Ishikawa (cell line): ENCODE measurements around the gene MIER2.

ENCODE experiments used
- CEBPB ChIP-seq: IDR thresholded peaks from 2 replicates; pipeline ENCODE4 v1.6.1; 2012
- CREB1 ChIP-seq: IDR thresholded peaks from 2 replicates; pipeline ENCODE4 v1.6.1; 2012; ENCODE audit warnings: low read depth
- EGR1 ChIP-seq: IDR thresholded peaks from 2 replicates; pipeline ENCODE4 v1.6.1; 2012
- EP300 ChIP-seq: IDR thresholded peaks from 2 replicates; pipeline ENCODE4 v1.6.1; 2012; ENCODE audit warnings: borderline replicate concordance
- FOXM1 ChIP-seq: IDR thresholded peaks from 2 replicates; pipeline ENCODE4 v1.6.1; 2012; ENCODE audit warnings: low read depth, borderline replicate concordance
- MAX ChIP-seq: IDR thresholded peaks from 2 replicates; pipeline ENCODE4 v1.6.1; 2012
- NFIC ChIP-seq: IDR thresholded peaks from 2 replicates; pipeline ENCODE4 v1.6.1; 2012
- RAD21 ChIP-seq: IDR thresholded peaks from 2 replicates; pipeline ENCODE4 v1.6.1; 2012; ENCODE audit warnings: low read depth
- REST ChIP-seq: IDR thresholded peaks from 2 replicates; pipeline ENCODE4 v1.6.1; 2012; ENCODE audit warnings: low read depth, mild to moderate bottlenecking
- TAF1 ChIP-seq: IDR thresholded peaks from 2 replicates; pipeline ENCODE4 v1.6.1; 2012; ENCODE audit warnings: low read depth, mild to moderate bottlenecking
- TCF12 ChIP-seq: IDR thresholded peaks from 2 replicates; pipeline ENCODE4 v1.6.1; 2012; ENCODE audit warnings: low read depth
- TEAD4 ChIP-seq: IDR thresholded peaks from 2 replicates; pipeline ENCODE4 v1.6.1; 2012
- USF1 ChIP-seq: IDR thresholded peaks from 2 replicates; pipeline ENCODE4 v1.6.1; 2012
- YY1 ChIP-seq: IDR thresholded peaks from 2 replicates; pipeline ENCODE4 v1.6.1; 2012; ENCODE audit warnings: low read depth
- ZBTB7A ChIP-seq: IDR thresholded peaks from 2 replicates; pipeline ENCODE4 v1.6.1; 2012; ENCODE audit warnings: low read depth

MIER2 gene

GRCh38 chr19:291561-292280 lies 52.9 kb downstream of the MIER2 start:
- TF ChIP-seq MAX, result peak; percentile 25; the same call in 1 of the 2 replicates
- no peak for TF ChIP-seq TAF1
- no peak for TF ChIP-seq CEBPB
- no peak for TF ChIP-seq YY1
- TF ChIP-seq ZBTB7A, result 0 out of 2 replicates have a peak, but pooled peaks have one; percentile 19

GRCh38 chr19:291006-291521 lies 53.5 kb downstream of the MIER2 start, which contains the start of gene PLPP2:
Gene PLPP2 (minus strand): TSS chr19:291403. CDS start chr19:291336, 67 bp downstream.
- TF ChIP-seq USF1 (peak; percentile 95), ZBTB7A (peak; percentile 48; the same call in 1 of the 2 replicates), MAX (peak; percentile 76; the same call in 1 of the 2 replicates), CEBPB (no peak), FOXM1 (no peak)

GRCh38 chr19:290372-291005 lies 54.1 kb downstream of the MIER2 start:
- TF ChIP-seq NFIC (peak; percentile 50), TAF1 (no peak; the same call in 1 of the 2 replicates), FOXM1 (peak; percentile 65), RAD21 (no peak), USF1 (peak; percentile 13; the same call in 1 of the 2 replicates), CREB1 (no peak), EGR1 (no peak), MAX (no peak; the same call in 1 of the 2 replicates), CEBPB (no peak), TCF12 (peak; percentile 91), YY1 (0 out of 2 replicates have a peak, but pooled peaks have one; percentile 49), EP300 (peak; percentile 82), ZBTB7A (peak; percentile 54), REST (no peak), TEAD4 (peak; percentile 88)

- TF ChIP-seq TAF1, result peak; percentile 18; the same call in 1 of the 2 replicates
- no peak for TF ChIP-seq ZBTB7A
- 0 out of 2 replicates have a peak, but pooled peaks have one; percentile 34 for TF ChIP-seq USF1
- no peak for TF ChIP-seq TEAD4
- TF ChIP-seq MAX, result 0 out of 2 replicates have a peak, but pooled peaks have one; percentile 6
- no peak for TF ChIP-seq NFIC
- TF ChIP-seq RAD21, result no peak
- no peak for TF ChIP-seq EGR1
Measured at GRCh38 chr19:289651-290371, 54.8 kb downstream of the MIER2 start.

GRCh38 chr19:288911-289310 lies 55.7 kb downstream of the MIER2 start:
- TF ChIP-seq EGR1 (no peak), YY1 (no peak), CREB1 (no peak), USF1 (no peak)

GRCh38 chr19:287381-287871 lies 57.2 kb downstream of the MIER2 start:
- TF ChIP-seq ZBTB7A (no peak), CREB1 (no peak), MAX (no peak), FOXM1 (no peak), TCF12 (no peak), TAF1 (no peak), CEBPB (no peak), NFIC (no peak)
